RWPE1 (cell line): ENCODE results near the gene PRPS1.

Experiments used
- CTCF ChIA-PET: fragments of 350-600 bp; sonication (Branson Sonifier 250); formaldehyde crosslinking; extraction: SDS; loops from one replicate; lab custom pipeline; 2021; lab: Yijun Ruan, JAX
- POLR2A ChIA-PET: fragments of 400-600 bp; formaldehyde crosslinking; extraction: SDS; loops from one replicate; lab custom pipeline; 2020; ENCODE audit warnings: antibody characterized with exemption; ENCODE audit not compliant: low non-redundant PET; lab: Yijun Ruan, JAX
- DNase-seq: peaks from one replicate; pipeline ENCODE4 v3.0.0; 2012; ENCODE audit warnings: low spot score
- H3K27ac ChIP-seq: fragments of 450-650 bp; 2 replicates; pipeline ENCODE4 v1.5.1; 2017
- CTCF ChIP-seq: fragments of 450-650 bp; conservative IDR thresholded peaks from 2 replicates; pipeline ENCODE4 v1.5.1; 2017; ENCODE audit warnings: low read depth, mild to moderate bottlenecking

PRPS1 gene

GRCh38 chrX:107687445-107687844 lies 59.1 kb downstream of the PRPS1 start:
- POLR2A ChIA-PET: no interaction called here
- H3K27ac ChIP-seq: no peak overlapping the region
- DNase-seq: no peak
- CTCF ChIA-PET: interaction anchor here (0.6 kb wide), 1 partner anchor 666 kb away, joined by 3 read pairs; no protein-coding TSS in a partner anchor
- TF ChIP-seq CTCF: no peak

- CTCF ChIA-PET: no interaction called here
- no peak overlapping the region for H3K27ac ChIP-seq
- POLR2A ChIA-PET: no interaction called here
- no peak for TF ChIP-seq CTCF
- DNase-seq: no peak
These were observed 62.7 kb downstream of the PRPS1 start for GRCh38 chrX:107691024-107691448.

GRCh38 chrX:107699616-107700015 lies 71.3 kb downstream of the PRPS1 start:
- DNase-seq: no peak
- TF ChIP-seq CTCF: no peak
- POLR2A ChIA-PET: no interaction called here
- CTCF ChIA-PET: no interaction called here
- H3K27ac ChIP-seq: no peak overlapping the region

- no peak for TF ChIP-seq CTCF
- POLR2A ChIA-PET: no interaction called here
- peak overlapping the region; percentile 62; the same call in 1 of the 2 replicates for H3K27ac ChIP-seq
These were observed 72.0 kb downstream of the PRPS1 start for GRCh38 chrX:107700317-107700774.

More at GRCh38 chrX:107700317-107700774, 72.0 kb downstream of the PRPS1 start:
- CTCF ChIA-PET: no interaction called here
- DNase-seq: no peak
